Measurements from ENCODE around the gene COMMD6. TPM values are rescaled to one million over a fixed set of nuclear protein-coding genes. Genes with fewer than 3 reads are reported as not detected.

Gene COMMD6
- total RNA-seq, 2 experiments from 2014 or later: 211 to 217 TPM

GRCh38 chr13:75495938-75496337, 41.7 kb downstream of the COMMD6 start:
- Mint-ChIP-seq H3K4me1 (ENCODE audit: low read depth) (no peaks in the 10 kb centered on the region), H3K4me3 (no peak overlapping the region), H3K36me3 (ENCODE audit: low read depth) (no peaks in the 10 kb centered on the region), H3K27me3 (peaks cover 7% of the 10 kb centered on the region), H3K9me3 (no peaks in the 10 kb centered on the region), H3K27ac (no peak overlapping the region)
- no peaks in the 10 kb centered on the region for H3K4me1 ChIP-seq (ENCODE audit: insufficient read depth, low read length)
- H3K27ac ChIP-seq (ENCODE audit: low read depth in 1 of 2, low read length in 2 of 2): no peak overlapping the region
- intact Hi-C loops (cut with DNase I, micrococcal nuclease): no loop called here
- H3K4me3 ChIP-seq (ENCODE audit: low read length): no peak overlapping the region
- ChIA-PET CTCF (no interaction called here), POLR2A (no interaction called here)
- peaks cover 2 to 11% of the 10 kb centered on the region in 2 experiments for H3K27me3 ChIP-seq (ENCODE audit: control insufficient read depth in 1 of 2, insufficient read depth in 2 of 2, low read length in 2 of 2)
- H3K9me3 ChIP-seq (ENCODE audit: control insufficient read depth in 1 of 2, insufficient read depth in 1 of 2, low read length in 2 of 2): no peaks in the 10 kb centered on the region
- no peak for TF ChIP-seq CTCF (IDR thresholded peaks at IDR 0.05)
- no peaks in the 10 kb centered on the region for H3K36me3 ChIP-seq (ENCODE audit: insufficient read depth, low read length)
- ATAC-seq (ENCODE audit: poor library complexity) (no peak), DNase-seq (no peak)

- no peak for TF ChIP-seq CTCF (IDR thresholded peaks at IDR 0.05)
- H3K4me3 Mint-ChIP-seq: no peak overlapping the region
Measured at GRCh38 chr13:75494491-75494890, 43.1 kb downstream of the COMMD6 start.

DNA sequence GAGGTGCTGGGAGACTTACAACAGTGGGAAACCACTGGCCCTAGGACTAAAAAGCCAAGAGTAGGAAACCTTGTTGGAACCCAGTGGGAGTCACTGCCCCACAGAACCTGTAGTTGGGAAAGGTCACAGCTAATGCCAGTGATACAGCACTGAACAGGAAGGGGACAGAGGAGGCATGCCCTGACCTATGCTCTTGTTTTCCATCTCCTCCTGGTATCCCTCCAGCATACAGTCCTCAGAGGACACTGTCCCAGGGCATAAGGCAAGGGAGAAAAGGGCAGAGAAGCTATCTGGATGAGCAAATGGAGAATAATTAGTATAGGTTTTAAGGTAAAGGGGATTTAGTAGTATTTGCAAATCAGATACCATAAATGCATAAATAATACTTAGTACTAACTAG, 44.5 kb downstream of the COMMD6 start:
- ATAC-seq (ENCODE audit: poor library complexity) (no peak), DNase-seq (no peak)
- Mint-ChIP-seq H3K4me3 (no peak overlapping the region), H3K27ac (no peak overlapping the region), H3K9me3 (no peaks in the 10 kb centered on the region), H3K36me3 (ENCODE audit: low read depth) (no peaks in the 10 kb centered on the region), H3K27me3 (peaks cover 22% of the 10 kb centered on the region), H3K4me1 (ENCODE audit: low read depth) (no peaks in the 10 kb centered on the region)
- intact Hi-C loops (cut with DNase I, micrococcal nuclease): no loop called here
- Histone ChIP-seq H3K36me3 (ENCODE audit: insufficient read depth, low read length) (no peaks in the 10 kb centered on the region), H3K4me1 (ENCODE audit: insufficient read depth, low read length) (no peaks in the 10 kb centered on the region), H3K9me3 (ENCODE audit: control insufficient read depth in 1 of 2, insufficient read depth in 1 of 2, low read length in 2 of 2) (no peaks in the 10 kb centered on the region), H3K27ac (ENCODE audit: low read depth in 1 of 2, low read length in 2 of 2) (no peak overlapping the region), H3K4me3 (ENCODE audit: low read length) (no peak overlapping the region), H3K27me3 (ENCODE audit: control insufficient read depth in 1 of 2, insufficient read depth in 2 of 2, low read length in 2 of 2) (peaks cover 6 to 15% of the 10 kb centered on the region in 2 experiments)
- POLR2A ChIA-PET: no interaction called here
- no peak for TF ChIP-seq CTCF (IDR thresholded peaks at IDR 0.05)
- CTCF ChIA-PET: no interaction called here

More at GRCh38 chr13:75494491-75494890, 43.1 kb downstream of the COMMD6 start:
- no peaks in the 10 kb centered on the region for H3K36me3 ChIP-seq (ENCODE audit: insufficient read depth, low read length)
- no peaks in the 10 kb centered on the region for H3K9me3 Mint-ChIP-seq
- no peaks in the 10 kb centered on the region for H3K4me1 Mint-ChIP-seq (ENCODE audit: low read depth)
- no peaks in the 10 kb centered on the region for H3K36me3 Mint-ChIP-seq (ENCODE audit: low read depth)
- H3K27me3 Mint-ChIP-seq: peaks cover 17% of the 10 kb centered on the region
- ATAC-seq (ENCODE audit: poor library complexity) (no peak), DNase-seq (no peak)
- H3K27me3 ChIP-seq (ENCODE audit: control insufficient read depth in 1 of 2, insufficient read depth in 2 of 2, low read length in 2 of 2): peaks cover 2 to 11% of the 10 kb centered on the region in 2 experiments
- H3K27ac ChIP-seq (ENCODE audit: low read depth in 1 of 2, low read length in 2 of 2): no peak overlapping the region
- ChIA-PET CTCF (no interaction called here), POLR2A (no interaction called here)
- H3K27ac Mint-ChIP-seq: no peak overlapping the region
- H3K4me3 ChIP-seq (ENCODE audit: low read length): no peak overlapping the region
- intact Hi-C loops (cut with DNase I, micrococcal nuclease): no loop called here
- no peaks in the 10 kb centered on the region for H3K9me3 ChIP-seq (ENCODE audit: control insufficient read depth in 1 of 2, insufficient read depth in 1 of 2, low read length in 2 of 2)
- H3K4me1 ChIP-seq (ENCODE audit: insufficient read depth, low read length): no peaks in the 10 kb centered on the region

All from CD4-positive, alpha-beta T cell (primary cell).